SHP77 (cell line): ENCODE measurements around the gene HSPG2.
A peak's percentile ranks its signal among the peaks of the same experiment; 100 is the strongest.
"Not testable (repeated sequence)": the region's sequence is repeated elsewhere in the genome, so short reads cannot be mapped to it uniquely, and the experiment has no call there.

Experiments
- DNase-seq, 2 experiments: peaks; one replicate each; lab custom pipeline; 2025; lab: John Stamatoyannopoulos, UW

The HSPG2 gene

GRCh38 chr1:21783679-21784603 lies 153.2 kb downstream of the HSPG2 start:
- DNase-seq: peak in 1 of 2 experiments; percentile 94

- DNase-seq: peak; percentile 93 to 95
Measured at GRCh38 chr1:21782868-21783678, 154.0 kb downstream of the HSPG2 start, which contains the start of gene USP48. TSS of gene USP48 (minus strand) at chr1:21783149. CDS start at chr1:21782957, 192 bp downstream.

DNA sequence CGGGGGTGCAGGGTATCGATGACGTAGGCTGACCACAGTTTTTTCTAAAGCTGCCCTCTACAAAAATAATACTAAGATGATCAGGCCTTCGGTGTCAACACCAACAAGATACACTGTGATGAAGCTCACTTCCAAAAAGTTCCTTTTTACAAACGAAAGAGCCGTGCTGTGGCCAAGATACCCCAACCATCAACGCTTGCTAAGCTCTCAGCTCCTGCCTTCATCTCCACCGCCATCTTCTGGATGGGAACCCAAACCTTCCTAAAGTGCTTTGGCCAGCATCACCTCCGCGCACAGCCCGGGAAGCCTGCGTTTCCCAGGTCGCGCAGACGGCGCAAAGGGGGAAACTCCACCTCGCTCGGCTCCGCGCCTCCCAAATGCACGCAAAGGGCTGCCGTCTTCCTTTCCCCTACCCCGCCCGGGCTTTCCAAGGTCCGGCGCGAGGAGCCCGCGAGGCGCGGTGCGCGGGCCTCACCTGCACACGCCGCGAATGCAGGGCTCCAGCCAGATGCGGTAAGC lies 154.7 kb downstream of the HSPG2 start:
- DNase-seq: peak; percentile 55 to 61

GRCh38 chr1:21781815-21782348 lies 155.2 kb downstream of the HSPG2 start:
- DNase-seq: no peak

GRCh38 chr1:21779613-21780521 lies 157.2 kb downstream of the HSPG2 start:
- DNase-seq: no peak

- no peak for DNase-seq
Measured at GRCh38 chr1:21778405-21778727, 158.7 kb downstream of the HSPG2 start.

DNA sequence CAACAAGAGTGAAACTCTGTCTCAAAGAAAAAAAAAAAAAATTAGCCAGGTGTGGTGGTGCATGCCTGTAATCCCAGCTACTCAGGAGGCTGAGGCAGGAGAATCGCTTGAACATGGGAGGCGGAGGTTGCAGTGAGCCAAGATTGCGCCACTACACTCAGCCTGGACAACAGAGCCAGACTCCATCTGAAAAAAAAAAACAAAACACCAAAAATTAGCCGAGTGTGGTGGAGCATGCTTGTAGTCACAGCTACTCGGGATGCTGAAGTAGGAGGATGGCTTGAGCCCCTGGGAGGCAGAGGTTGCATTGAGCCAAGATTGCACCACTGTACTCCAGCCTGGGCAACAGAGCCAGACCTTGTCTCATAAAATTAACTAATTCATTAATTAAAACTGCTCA lies 160.2 kb downstream of the HSPG2 start:
- not testable (repeated sequence) for DNase-seq

- DNase-seq: no peak
Measured at GRCh38 chr1:21775985-21776562, 161.0 kb downstream of the HSPG2 start.

- no peak for DNase-seq
Measured at GRCh38 chr1:21775550-21775914, 161.6 kb downstream of the HSPG2 start.

DNA sequence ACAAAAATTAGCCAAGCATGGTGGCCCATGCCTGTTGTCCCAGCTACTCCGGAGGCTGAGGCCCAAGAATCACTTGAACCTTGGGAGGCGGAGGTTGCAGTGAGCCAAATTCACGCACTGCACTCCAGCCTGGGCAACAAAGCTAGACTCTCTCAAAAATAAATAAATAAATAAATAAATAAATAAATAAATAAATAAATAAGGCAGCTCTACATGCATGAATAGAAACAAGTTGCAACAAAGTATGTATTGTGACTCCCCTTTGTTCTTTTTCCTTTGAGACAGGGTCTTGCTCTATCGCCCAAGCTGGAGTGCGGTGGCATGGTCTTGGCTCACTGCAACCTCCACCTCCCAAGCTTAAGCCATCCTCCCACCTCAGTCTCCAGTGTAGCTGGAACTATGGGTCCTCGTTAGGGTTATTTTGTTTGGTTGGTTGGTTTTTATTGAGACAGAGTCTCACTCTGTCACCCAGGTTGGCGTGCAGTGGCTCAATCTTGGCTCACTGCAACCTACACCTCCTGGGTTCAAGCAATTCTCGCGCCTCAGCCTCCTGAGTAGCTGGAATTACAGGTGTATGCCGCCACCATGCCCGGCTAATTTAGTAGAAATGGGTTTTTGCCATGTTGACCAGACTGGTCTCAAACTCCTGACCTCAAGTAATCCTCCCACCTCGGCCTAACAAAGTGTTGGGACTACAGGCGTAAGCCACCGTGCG lies 162.1 kb downstream of the HSPG2 start:
- DNase-seq: no peak

DNA sequence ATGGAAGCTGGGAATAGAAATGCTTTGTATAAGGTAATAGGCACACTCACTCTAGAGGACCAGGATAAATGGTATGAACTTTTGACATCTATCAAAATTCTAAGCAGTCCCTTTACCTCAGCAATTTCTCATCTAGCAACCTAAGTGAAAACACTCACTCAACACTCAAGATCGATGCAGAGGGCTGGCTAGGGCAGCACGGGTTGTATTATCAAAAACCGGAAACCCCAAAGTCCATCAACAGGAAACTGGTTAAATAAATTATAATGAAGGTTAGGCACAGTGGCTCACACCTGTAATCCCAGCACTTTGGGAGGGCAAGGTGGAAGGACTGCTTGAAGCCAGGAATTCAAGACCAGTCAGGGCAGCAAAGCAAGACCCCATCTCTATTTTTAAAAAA lies 163.5 kb downstream of the HSPG2 start:
- DNase-seq: no peak
